T-helper 2 cell (primary cell): ENCODE data around the gene LPAR3.
A peak's percentile ranks its signal among the peaks of the same experiment; 100 is the strongest.

Experiments used
- DNase-seq, 5 experiments: peaks; one replicate each; pipeline versions ENCODE4 v3.0.0 to v3.0.0-alpha.2; 2012 to 2022

LPAR3 gene

DNA sequence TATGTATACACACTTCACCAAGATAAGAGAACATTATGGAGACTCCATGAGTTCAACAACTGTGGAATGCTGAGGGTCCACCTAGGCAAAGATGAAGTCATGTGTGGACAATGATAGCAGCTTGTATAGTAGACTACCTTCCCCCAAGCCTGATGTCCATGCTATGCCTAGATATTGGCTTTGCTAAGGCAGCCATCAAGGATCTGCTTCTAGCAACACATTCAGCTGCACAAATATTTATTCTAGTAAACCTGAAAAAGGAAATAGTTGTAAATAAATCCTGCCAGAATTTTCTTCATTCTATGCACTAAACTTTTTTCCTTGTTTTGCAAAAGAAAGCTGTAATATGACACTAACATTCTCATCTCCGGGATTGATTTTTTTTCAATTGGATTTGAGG lies 7.0 kb upstream of the LPAR3 start:
- no peak for DNase-seq

DNA sequence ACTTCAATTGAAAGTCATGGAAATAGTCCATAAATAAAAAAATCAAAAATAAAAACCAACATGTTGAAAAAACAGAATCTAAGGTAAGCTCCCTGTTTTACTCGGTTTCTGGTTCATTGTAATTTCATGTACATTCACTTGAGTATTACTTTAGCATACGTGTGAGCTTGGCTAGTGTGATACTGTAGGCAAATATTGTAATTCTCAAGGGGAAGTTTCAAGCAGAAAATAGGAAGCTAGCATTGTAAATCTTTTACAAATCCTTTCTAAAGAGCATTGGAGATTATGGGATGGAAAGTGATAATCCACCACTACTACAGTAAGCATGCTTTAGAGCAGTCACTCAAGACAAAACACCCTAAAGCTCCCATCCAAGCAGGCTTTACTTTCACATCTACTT lies 3.3 kb upstream of the LPAR3 start:
- no peak for DNase-seq

DNA sequence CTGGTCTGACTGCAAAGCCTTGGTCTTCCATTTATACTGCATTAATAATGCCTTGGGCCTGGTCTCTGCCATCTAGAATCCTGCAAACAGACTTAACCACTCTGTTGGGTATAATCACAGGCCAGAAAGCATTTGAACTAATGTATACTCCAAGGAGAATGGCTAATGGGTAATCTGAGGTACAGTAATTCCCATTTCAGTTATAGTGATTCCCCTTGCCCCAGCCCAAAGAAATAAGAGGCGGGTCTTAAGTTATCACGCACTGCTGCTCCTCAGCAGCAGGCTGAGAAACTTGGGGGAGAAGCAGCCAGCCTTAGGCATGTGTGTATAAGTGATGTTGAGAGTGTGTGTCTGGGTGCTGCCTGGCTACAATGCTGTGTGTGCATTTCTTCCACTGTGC lies 2.4 kb downstream of the LPAR3 start:
- DNase-seq: no peak

DNA sequence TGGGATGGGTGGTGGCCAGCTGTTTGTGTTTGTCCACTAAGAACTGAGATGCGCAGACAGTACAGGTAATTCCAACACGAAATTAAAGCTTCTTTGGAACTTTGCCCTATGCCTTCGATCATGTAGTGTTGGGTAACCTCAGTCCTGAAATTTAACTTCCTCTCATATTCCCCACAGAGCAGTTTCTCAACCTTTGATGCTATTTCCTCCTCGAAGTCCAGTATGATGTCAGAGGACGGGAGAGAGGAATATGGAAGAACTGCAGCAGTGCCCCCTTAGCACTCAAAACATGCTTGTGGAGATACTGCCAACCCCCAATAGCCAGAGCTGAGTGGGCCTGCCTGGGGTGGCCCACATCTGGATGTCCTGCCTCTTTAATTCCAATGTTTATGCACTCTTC lies 3.6 kb downstream of the LPAR3 start:
- DNase-seq: no peak

DNA sequence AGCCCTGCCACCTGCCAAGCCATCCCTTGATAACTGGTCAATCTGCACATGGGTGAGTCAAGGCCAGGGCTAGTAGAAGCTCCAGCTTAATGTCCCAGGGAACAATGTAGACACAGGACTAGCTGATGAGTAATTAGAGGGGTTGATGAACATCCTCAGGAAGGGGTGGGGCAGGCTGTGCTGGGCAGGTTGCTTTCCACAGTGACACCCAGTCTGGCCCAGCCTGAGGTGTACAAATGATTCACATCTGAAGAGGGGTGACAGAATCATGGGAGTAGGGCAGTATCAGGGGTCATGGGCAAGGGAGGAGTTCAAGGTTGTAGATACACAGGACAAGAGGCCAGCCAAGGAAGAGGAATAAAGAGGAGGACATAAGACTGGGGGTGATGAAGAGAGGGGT lies 4.3 kb downstream of the LPAR3 start:
- no peak for DNase-seq

DNA sequence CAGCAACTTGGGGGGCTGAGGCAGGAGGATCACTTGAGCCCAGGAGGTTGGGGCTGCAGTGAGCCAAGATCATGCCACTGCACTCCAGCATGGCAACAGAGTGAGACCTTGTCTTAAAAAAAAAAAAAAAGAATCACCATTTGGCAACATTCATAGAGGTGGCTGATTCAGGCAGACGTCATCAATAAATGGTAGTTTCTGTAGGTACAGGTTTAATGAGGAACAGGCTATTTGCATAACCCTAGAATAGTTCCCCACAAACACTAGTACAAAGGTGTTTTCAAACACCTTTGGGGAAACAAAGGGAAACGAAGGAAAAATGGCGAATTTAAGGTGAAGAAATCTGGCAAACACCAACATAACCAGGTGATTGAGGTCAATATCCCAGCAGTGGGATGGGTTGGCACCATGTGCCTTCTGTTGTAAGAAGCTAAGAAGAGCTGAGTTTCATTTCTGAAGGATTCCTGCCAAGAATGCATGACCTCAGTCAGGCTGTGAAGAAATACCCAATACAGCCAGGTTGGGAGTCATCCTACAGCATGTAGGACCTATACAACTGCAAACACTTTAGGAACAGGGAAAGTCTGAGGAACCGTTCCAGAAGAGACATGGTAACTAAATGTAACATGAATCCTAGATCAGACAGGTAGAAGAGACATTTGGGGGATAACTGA lies 5.6 kb downstream of the LPAR3 start:
- no peak for DNase-seq

DNA sequence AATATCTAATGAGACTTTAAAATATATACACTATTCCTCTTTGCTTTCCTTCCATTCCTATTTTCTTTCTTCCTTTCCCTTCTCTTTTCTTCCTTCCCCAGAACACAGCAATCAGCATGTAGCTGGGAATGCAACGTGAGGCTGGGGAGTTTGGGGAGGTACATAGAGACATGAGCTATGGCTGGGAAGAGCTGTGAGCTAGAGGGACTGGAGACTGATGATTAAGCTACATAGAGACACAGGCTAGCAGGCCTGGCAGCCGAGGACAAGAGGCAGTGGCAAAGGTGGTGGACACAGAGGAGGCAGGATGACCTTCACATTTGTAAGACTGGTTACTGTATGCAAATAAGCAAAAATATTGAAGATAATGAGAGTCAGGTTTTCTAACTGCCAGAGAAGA lies 7.5 kb downstream of the LPAR3 start:
- DNase-seq: no peak

DNA sequence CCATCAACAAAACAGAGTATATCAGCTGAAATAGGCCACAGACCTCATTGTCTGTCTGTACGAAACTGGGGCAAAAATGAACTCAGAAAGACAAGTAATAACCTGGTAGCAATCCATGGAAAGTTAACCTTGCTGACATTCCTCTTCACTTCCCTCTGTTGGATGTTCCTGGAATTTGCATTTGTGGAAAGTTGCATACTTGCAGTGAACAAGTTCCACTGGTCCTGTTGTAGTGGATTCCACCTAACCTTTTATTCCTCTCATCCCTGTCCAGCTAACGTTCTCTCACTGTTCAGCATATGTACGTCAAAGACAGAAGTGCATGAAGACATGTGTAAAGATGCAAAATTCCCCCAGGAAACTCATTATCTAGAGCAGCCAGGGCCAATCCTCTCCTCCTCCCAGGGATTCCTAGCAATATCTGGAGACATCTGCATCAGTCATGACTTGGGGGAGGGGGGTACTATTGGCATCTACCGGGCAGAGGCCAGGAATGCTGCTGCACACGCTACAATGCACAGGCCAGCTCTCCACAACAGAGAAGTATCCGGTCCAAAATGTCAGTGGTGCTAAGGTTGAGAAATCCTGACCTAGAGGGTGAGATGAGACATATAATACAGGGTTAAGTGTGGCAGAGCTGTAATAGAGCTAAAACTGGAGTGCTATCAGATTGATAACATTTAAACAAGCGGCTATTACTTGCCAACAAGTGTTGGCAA lies 8.2 kb downstream of the LPAR3 start:
- DNase-seq: no peak

DNA sequence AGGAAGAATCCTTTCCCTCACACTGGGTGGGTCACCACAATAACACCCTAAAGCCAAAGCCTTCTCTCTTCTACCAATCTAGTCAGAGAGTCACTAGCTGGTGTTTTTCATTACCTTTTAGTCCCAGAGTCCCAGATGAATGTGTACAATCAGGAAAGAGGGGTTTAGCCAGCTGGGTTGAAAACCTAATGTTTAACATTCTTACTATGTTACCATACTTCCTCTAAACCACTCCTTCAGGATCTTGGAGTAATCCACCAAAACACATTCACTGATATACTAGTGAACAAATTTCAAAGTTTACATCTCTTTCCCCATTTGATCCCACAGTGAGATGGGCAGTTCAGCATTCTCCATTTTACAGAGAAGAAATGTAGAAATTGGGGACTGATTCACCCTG lies 9.7 kb downstream of the LPAR3 start:
- DNase-seq: no peak

DNA sequence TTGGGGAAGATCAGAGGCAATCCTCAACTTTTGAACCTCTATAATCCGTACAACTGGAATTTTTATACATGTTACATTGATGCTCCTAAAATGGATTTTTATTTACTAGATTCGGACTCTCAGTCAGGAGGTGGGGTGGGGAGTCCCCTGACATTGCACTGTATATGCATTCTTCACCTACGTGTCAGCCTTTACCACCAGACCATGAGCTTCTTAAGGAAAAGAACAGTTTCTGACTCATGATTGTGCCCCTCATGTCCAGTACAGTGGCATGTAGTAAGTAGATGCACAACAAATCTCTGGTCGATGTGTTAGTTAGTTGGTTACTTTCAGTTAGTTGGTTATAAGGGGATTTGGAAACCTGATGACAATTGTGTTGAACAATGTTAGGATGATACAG lies 15.4 kb downstream of the LPAR3 start:
- DNase-seq: no peak

DNA sequence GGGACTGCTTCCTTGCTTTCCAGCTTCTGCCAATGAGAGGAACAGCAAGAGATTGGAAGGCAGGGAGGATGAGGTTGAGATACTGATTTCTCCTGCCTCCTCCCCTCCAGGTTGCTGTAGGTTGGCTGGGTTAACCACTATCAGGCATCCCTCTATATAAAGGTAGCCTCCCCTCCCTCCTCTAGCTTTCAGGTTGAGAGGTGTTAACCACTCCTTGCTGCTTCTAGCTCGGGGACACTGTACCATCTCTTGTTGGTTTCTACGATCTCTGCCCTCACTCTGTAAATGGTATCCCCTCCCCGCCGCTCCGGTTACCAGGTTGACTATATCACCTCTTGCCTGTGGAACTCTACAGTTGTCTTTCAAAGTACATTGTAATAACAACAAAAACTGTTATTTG lies 16.7 kb downstream of the LPAR3 start:
- peak in 1 of 5 experiments; percentile 67 for DNase-seq

DNA sequence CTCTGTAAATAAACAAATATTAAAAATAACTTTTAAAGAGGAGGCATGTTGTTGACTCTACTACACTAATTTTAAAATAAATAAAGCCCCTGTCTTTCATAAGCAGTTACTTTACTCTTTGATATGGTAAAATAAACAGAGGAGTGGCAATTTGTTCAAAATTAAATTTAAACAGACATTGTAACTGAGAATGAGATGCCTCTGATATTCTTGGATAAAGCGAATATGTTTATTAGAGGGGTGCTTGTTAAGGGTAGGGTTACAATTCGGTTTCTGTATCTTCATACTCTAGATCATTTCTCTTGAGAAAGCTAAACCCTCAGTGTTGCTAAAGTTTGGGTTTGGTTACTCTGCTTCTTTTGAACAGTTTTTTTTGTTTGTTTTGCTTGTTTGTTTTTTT lies 19.6 kb downstream of the LPAR3 start:
- no peak for DNase-seq

DNA sequence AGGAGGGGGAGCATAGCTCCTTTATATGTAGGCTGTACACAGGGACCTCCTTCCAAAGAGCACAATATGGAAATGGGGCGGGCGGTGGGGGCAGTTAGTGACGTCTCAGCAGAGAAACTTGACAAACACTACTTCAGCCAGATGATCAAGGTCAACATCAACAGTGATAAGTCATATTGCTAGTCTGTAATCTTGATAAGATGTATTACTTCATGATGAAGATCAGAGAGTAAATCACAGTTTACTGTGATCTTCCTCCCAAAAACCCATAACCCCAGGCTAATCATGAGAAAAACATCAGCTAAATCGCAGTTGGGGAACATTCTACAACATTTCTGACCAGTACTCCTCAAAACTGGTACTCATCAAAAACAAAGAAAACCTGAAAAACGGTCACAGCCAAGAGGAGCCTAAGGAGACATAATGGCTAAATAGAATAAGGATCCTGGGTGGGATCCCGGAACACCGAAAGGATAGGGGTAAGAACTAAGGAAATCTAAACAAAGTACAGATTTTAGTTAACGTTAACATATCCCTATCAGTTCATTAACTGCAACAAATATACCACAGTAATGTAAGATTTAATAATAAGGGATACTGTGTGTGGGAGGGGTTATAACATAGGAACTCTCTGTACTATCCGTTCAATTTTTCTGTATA lies 20.2 kb downstream of the LPAR3 start:
- no peak for DNase-seq

DNA sequence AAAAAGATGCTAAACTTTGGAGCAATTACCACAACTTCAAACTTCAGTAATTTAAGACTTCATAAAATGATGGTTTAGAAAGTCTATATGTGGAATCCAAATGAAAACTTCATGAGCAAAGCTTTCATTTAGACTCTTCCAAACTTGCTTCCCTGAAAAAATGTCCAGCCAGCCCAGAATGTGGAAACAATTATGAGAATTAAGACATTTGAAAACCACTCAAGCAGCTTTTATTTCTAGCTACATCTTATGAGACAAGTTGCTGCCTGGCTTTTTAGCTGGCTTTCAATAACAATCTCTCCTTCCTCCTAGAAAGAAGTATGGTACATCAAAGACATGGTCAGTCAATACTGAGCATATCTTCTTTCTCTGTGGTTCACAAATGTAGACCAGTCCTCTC lies 21.8 kb downstream of the LPAR3 start:
- DNase-seq: no peak

DNA sequence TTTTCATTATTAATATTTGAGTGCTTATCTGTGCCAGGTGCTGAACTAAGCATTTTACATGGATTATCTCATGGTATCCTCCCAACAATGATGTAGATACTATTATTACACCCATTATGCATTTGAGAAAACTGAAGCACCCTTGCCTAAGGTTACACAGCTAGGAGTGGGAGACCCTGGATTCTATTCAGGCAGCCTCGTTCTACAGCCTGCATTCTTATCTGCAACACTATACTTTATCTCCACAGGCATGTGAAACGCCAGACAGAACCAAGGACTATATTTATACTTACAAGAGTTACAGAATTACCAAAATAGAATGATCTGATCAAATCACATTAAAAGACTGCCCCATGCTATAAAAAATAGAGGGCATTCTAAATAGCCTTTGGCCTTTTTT lies 22.4 kb downstream of the LPAR3 start:
- no peak for DNase-seq

DNA sequence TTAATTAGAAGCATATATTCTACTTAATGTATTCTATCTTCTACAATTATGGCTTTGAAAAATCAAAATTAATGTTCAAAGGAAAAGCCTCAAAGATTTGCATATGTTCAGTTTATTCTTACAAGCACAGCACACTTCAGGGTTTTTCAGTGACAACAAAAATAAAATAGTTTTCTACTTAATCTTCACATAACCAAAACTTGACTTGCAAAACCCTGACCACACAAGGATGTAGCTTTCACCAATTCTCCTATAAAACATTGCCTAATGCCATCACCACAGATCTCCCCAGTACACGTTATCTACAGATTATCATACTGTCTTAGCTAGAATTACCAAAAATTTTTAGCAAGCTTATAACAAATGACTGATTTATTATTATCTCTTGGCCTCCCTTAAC lies 23.3 kb downstream of the LPAR3 start:
- no peak for DNase-seq

DNA sequence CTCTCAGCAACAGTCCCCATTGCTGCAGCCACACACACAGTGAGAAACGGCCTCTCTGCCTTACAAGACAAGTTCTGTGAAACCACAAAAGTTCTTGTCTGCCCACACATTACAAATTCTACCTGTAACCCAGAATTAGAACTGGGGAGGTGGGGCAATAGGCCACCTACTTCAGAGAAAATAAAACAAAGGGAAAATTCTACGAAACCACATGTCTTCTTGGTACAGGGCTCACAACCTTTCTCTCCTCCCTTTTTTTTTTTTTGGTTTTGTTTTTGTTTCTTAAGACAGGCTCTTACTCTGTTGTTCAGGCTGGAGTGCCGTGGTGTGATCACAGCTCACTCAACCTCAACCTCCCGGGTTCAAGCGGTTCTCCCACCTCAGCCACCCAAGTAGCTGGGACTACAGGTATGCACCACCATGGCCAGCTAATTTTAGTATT lies 30.2 kb downstream of the LPAR3 start:
- DNase-seq: peak in 2 of 5 experiments; percentile 79 to 80

DNA sequence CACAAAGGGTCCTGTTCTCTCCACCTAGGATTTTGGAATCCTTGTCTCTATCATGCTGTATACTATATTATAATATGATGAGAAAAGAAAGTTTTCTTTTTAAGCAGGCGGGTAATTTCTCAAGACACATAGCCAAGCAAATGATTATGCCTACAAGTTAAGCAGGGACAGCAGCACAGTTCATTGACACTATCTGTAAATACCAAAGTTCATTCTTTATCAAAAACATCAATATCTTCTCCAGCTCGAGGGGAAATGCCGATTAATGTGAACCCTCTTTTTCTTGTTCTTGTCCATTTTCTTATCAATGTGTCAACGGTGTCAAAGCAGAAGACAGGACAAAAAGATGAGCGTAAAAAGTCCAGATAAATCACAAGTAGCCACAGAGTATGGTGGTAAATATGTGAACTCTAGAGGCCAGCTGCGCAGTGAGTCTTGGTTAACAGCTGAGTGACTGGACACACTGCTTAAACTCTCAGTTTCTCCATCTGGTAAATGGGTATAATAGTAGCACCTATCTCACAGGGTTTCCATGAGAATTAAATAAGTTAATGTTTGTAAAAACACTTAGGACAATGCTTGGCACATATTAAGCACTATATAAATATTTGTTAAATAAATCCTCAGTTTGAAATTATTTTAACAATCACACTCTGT lies 30.9 kb downstream of the LPAR3 start:
- no peak for DNase-seq

DNA sequence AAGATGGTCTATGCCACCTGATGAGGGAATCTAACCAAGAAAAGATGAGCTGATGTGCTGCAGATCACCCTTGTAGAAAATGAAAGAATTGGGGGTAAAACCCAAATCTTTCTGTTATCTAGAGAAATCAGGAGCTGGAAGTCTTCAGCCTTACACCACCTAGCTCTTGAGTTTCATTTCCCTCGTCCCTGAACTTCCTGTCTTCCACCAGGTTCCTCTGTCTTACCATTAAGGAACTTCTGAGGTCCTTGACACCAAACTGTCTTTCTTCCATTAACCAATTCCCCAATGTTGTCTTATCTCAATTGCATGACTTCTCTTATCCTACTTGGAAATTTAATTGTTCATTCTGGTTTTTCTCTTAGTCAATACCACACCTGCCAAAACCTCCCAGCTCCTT lies 31.5 kb downstream of the LPAR3 start:
- no peak for DNase-seq

DNA sequence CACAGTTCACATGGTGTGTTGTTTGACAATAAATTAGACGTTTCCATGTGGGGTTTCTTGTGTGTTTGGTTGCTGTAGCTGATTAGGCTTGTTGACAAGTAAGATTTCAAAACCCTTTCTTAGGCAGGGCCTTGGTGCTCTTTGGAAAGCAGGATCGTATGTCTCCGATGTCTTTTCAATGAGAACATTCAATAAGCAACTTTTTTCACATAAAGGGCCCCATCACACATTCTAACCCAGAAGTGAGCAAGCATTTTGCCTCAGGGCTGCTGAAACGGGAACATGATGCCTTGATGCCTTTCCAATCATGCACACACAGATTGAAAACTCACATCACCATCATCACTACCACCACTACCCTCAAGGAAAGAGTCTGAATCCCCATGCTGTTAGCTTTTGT lies 33.1 kb downstream of the LPAR3 start:
- DNase-seq: no peak

DNA sequence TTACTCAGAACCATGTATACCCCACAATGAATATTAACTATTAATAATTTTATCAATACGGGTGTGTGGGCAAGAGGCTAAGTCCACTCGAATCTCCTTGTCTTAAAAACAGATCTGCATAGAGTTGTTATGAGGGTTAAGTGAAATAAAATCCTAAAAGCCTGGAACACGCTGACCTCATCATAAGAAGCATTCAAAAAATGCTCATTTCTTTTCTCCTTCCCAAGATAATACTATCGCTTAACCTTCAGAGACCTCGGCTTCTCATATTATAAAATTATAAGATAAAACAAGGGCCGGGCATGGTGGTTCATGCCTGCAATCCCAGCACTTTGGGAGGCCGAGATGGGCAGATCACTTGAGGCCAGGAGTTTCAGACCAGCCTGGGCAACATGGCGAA lies 35.1 kb downstream of the LPAR3 start:
- no peak for DNase-seq

DNA sequence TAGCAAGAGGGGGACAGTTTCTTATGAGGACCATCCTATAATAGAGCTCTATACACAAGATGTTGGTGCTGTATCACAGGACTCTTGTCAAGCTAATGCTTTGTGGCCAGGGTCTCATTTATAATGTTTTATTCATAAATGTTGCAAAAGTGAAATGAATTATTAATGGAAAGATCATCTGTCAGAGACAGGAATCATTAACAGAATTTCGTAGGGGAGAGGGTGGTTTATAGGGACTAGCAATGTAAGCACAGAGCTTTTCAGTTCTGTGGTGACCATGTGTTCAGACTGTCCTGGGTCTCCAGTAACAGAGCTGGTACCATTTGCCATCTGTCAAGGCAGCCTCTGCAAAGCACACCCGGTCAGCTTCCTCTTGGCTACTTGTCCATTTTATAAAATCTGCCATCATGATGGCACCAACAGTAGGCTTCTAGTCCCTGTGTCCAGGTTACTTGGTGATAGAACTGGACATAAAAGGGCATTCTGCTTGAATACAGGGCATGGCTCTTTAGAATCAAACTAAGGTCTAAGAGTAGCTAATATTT lies 36.2 kb downstream of the LPAR3 start:
- no peak for DNase-seq
